Measurements from ENCODE around the gene SPAG17. TPM values are rescaled to one million over a fixed set of nuclear protein-coding genes. Genes with fewer than 3 reads are reported as not detected.

Gene SPAG17
- total RNA-seq, 2 donors from 2014 or later = 2.2 TPM; not detected in 1

DNA sequence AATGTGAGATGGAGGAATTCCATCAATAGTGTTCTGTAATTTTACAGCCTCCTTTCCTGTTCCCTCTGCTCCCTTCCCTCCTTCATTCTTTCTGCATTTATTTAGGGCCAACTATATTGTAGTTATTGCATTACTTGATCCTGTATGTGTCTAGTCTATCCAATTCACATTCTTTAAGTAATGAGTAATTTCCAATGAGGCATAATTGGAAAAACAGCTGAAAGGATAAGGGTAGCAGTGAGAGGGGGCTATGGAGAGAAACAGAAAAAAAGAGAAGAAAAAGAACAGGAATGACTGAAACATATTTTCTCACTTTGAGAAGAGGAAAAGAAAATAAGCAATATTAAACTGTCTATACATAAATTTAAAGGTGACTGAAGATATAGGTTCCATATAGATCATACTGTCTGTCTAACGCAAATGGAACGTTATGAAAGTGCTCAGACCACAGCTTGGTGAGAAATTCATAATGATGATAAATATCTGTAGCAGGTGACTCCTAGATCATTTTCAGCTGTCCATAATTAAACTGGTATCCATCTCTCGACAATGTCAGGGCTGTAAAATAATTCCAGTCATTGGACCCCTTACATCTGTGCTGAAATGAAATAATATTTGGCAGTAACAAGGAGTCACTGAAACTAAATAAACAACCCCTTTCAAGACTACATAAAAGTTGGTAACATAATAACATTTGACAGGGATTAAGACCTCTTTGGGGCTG is 61.8 kb downstream of the SPAG17 start:
- no peak for ATAC-seq
- DNase-seq (ENCODE audit: low spot score) = no peak
- Mint-ChIP-seq H3K9me3 (peaks cover 2% of the 10 kb centered on the region), H3K27me3 (peaks cover 0 to 7% of the 10 kb centered on the region in 2 donors), H3K4me1 (ENCODE audit: low read depth in 2 of 2) (no peaks in the 10 kb centered on the region), H3K4me3 (no peak overlapping the region), H3K36me3 (no peaks in the 10 kb centered on the region), H3K27ac (no peak overlapping the region)

GRCh38 chr1:118122234-118123004 is 62.6 kb downstream of the SPAG17 start:
- Mint-ChIP-seq H3K4me1 (ENCODE audit: low read depth in 2 of 2) (no peaks in the 10 kb centered on the region), H3K36me3 (no peaks in the 10 kb centered on the region), H3K9me3 (peaks cover 2% of the 10 kb centered on the region), H3K4me3 (no peak overlapping the region), H3K27ac (no peak overlapping the region), H3K27me3 (peaks cover 0 to 7% of the 10 kb centered on the region in 2 donors)
- ATAC-seq (no peak), DNase-seq (ENCODE audit: low spot score) (no peak)

GRCh38 chr1:118118873-118119463 is 66.1 kb downstream of the SPAG17 start:
- no peak overlapping the region for H3K27ac Mint-ChIP-seq
- H3K36me3 Mint-ChIP-seq = no peaks in the 10 kb centered on the region
- no peaks in the 10 kb centered on the region for H3K27me3 Mint-ChIP-seq
- no peak for ATAC-seq
- no peaks in the 10 kb centered on the region for H3K4me1 Mint-ChIP-seq (ENCODE audit: low read depth in 2 of 2)
- DNase-seq (ENCODE audit: low spot score) = no peak
- H3K9me3 Mint-ChIP-seq = peaks cover 2% of the 10 kb centered on the region
- no peak overlapping the region for H3K4me3 Mint-ChIP-seq

- peaks cover 2% of the 10 kb centered on the region for H3K9me3 Mint-ChIP-seq
- no peaks in the 10 kb centered on the region for H3K4me1 Mint-ChIP-seq (ENCODE audit: low read depth in 2 of 2)
- no peak overlapping the region for H3K27ac Mint-ChIP-seq
- ATAC-seq (no peak), DNase-seq (ENCODE audit: low spot score) (no peak)
- H3K36me3 Mint-ChIP-seq = no peaks in the 10 kb centered on the region
- H3K27me3 Mint-ChIP-seq = no peaks in the 10 kb centered on the region
- no peak overlapping the region for H3K4me3 Mint-ChIP-seq
These were observed 66.6 kb downstream of the SPAG17 start for GRCh38 chr1:118118469-118118868.

DNA sequence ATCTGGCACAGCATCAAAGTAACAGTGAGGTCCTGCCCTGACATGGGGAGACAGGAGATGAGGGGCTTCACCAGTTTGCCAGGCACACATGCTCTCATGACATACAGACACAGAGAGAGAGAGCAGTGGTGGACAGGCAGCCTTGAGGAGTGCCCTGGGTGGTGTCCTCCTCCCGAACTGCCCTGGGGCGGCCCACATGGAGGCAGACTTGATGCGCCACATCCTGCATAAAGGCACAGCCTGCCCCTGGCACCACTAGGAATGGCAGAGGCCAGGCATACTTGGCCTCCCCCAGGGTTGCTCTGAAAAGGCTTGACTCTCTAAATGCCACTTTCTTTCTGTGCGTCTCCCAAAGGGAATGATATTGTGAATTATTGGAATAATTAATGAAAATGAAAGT is 67.5 kb downstream of the SPAG17 start:
- Mint-ChIP-seq H3K4me1 (ENCODE audit: low read depth in 2 of 2) (no peaks in the 10 kb centered on the region), H3K9me3 (peaks cover under 1% of the 10 kb centered on the region), H3K36me3 (no peaks in the 10 kb centered on the region), H3K27ac (no peak overlapping the region), H3K4me3 (no peak overlapping the region), H3K27me3 (no peaks in the 10 kb centered on the region)
- DNase-seq (ENCODE audit: low spot score) = no peak
- no peak for ATAC-seq

GRCh38 chr1:118116909-118117308 is 68.1 kb downstream of the SPAG17 start:
- no peak overlapping the region for H3K4me3 Mint-ChIP-seq
- H3K27ac Mint-ChIP-seq = no peak overlapping the region
- no peaks in the 10 kb centered on the region for H3K4me1 Mint-ChIP-seq (ENCODE audit: low read depth in 2 of 2)
- no peaks in the 10 kb centered on the region for H3K36me3 Mint-ChIP-seq
- H3K9me3 Mint-ChIP-seq = no peaks in the 10 kb centered on the region
- no peak for DNase-seq (ENCODE audit: low spot score)
- ATAC-seq = no peak
- H3K27me3 Mint-ChIP-seq = no peaks in the 10 kb centered on the region

DNA sequence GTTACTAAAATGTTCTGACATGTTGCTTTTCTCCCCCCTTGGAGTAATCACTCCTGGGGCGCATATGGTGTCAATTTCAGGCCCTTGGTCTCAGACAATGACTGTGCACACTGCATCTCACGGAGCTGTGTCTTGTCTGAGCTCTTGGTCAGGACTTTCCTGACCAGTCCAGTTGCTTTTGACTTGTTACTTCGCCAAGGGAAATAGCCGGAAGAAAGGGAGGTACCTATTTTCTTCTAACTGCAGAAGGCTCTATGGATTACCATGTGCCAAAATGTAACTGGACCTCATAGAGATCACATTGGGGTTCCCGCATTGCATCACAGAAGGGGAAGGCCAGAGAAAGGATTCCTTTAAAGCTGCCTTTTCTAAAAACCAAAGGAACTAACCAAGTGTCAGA is 68.6 kb downstream of the SPAG17 start:
- no peak for ATAC-seq

GRCh38 chr1:118115567-118116295 is 69.3 kb downstream of the SPAG17 start:
- ATAC-seq (no peak), DNase-seq (ENCODE audit: low spot score) (no peak)
- Mint-ChIP-seq H3K27me3 (no peaks in the 10 kb centered on the region), H3K36me3 (no peaks in the 10 kb centered on the region), H3K27ac (no peak overlapping the region), H3K9me3 (no peaks in the 10 kb centered on the region), H3K4me3 (no peak overlapping the region), H3K4me1 (ENCODE audit: low read depth in 2 of 2) (no peaks in the 10 kb centered on the region)

More for the DNA sequence above, 68.6 kb downstream of the SPAG17 start:
- DNase-seq (ENCODE audit: low spot score) = no peak
- no peaks in the 10 kb centered on the region for H3K27me3 Mint-ChIP-seq
- H3K36me3 Mint-ChIP-seq = no peaks in the 10 kb centered on the region
- no peaks in the 10 kb centered on the region for H3K4me1 Mint-ChIP-seq (ENCODE audit: low read depth in 2 of 2)
- H3K4me3 Mint-ChIP-seq = no peak overlapping the region
- H3K9me3 Mint-ChIP-seq = no peaks in the 10 kb centered on the region
- no peak overlapping the region for H3K27ac Mint-ChIP-seq

DNA sequence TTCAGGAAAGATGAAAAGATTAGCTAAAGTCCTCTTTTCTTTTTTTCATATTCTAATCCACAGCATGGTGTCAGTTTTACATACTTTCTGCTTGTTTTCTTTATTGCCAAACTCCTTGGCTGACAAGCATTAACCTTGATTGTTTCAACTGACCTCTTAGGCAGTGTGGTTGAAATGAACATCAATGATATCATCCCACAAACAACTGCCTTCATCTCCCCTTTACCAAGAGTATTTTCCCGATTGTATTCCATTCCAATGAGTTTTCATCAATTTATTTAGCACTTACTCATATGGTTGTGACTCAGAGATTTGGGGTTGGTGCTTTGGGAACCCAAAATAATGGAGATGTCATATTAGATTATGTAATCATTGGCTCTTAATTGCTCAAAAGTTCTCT is 71.8 kb downstream of the SPAG17 start:
- H3K36me3 Mint-ChIP-seq = no peaks in the 10 kb centered on the region
- DNase-seq (ENCODE audit: low spot score) = no peak
- no peaks in the 10 kb centered on the region for H3K9me3 Mint-ChIP-seq
- no peak for ATAC-seq
- no peak overlapping the region for H3K4me3 Mint-ChIP-seq
- no peak overlapping the region for H3K27ac Mint-ChIP-seq
- H3K27me3 Mint-ChIP-seq = no peaks in the 10 kb centered on the region
- no peaks in the 10 kb centered on the region for H3K4me1 Mint-ChIP-seq (ENCODE audit: low read depth in 2 of 2)

- no peaks in the 10 kb centered on the region for H3K36me3 Mint-ChIP-seq
- DNase-seq (ENCODE audit: low spot score) (no peak), ATAC-seq (no peak)
- H3K27me3 Mint-ChIP-seq = no peaks in the 10 kb centered on the region
- no peak overlapping the region for H3K27ac Mint-ChIP-seq
- no peaks in the 10 kb centered on the region for H3K4me1 Mint-ChIP-seq (ENCODE audit: low read depth in 2 of 2)
- no peak overlapping the region for H3K4me3 Mint-ChIP-seq
- H3K9me3 Mint-ChIP-seq = no peaks in the 10 kb centered on the region
These were observed 74.4 kb downstream of the SPAG17 start for GRCh38 chr1:118110580-118110979.

DNA sequence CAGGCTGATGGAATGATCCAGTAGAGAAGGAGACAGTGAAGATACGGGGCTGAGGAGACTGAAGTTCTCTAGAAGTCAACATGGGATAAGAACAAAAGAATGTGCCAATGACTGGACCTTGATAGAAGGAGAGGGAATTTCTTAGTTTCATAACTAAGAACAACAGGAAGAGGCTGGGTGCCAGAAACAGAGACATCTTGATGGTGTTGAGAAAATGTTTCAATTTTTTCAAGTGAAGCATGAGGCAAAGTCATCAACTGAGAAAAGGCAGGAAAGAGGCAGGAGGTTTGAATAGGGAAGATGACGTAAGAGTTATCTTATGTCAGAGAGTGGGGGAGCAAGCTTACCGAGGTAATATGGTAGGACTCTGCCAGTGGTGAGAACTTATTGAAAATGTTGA is 80.1 kb downstream of the SPAG17 start:
- no peak overlapping the region for H3K27ac Mint-ChIP-seq
- DNase-seq (ENCODE audit: low spot score) = no peak
- no peaks in the 10 kb centered on the region for H3K4me1 Mint-ChIP-seq (ENCODE audit: low read depth in 2 of 2)
- H3K9me3 Mint-ChIP-seq = no peaks in the 10 kb centered on the region
- no peak overlapping the region for H3K4me3 Mint-ChIP-seq
- no peak for ATAC-seq
- H3K27me3 Mint-ChIP-seq = no peaks in the 10 kb centered on the region
- H3K36me3 Mint-ChIP-seq = no peaks in the 10 kb centered on the region

DNA sequence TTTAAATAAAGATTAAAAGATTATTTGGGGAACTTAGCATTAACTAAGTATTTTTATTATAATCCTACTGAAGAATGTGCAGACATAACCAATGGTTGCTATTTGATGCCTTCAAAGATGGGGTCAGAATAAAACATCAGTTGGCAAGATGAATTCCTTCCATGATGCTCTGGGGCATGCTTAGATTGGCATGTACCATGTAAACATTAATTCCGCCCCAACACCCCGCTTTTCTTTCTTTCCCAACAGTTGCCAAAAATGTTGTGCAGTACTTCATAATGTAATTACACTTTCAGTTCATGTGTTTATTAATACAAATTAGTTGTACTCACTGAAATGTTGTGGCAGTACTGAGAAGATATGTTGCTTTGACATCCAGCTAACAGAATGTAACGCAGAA is 82.6 kb downstream of the SPAG17 start:
- H3K27ac Mint-ChIP-seq = no peak overlapping the region
- no peak for DNase-seq (ENCODE audit: low spot score)
- H3K36me3 Mint-ChIP-seq = no peaks in the 10 kb centered on the region
- ATAC-seq = no peak
- no peaks in the 10 kb centered on the region for H3K27me3 Mint-ChIP-seq
- H3K9me3 Mint-ChIP-seq = peaks cover 2% of the 10 kb centered on the region
- H3K4me1 Mint-ChIP-seq (ENCODE audit: low read depth in 2 of 2) = no peaks in the 10 kb centered on the region
- H3K4me3 Mint-ChIP-seq = no peak overlapping the region

DNA sequence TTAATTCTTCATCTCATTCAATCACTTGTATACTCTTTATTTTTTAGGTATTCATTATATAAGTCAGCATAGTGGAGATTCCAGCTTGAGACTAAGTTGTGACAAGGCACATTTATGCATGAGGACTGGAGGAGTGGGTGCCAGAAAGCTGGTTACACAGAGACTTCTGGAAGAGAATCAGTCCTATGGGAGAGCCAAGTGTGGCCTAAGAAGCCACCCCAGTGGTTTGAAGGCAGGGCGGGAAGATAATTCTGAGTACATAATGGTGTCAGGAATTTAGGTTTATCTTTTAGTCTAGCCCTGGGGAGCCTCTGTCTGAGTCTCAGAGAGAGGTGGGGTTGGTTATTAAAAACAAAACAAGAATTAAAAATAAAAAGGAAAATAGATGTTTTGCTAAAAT is 83.0 kb downstream of the SPAG17 start:
- no peak for DNase-seq (ENCODE audit: low spot score)
- Mint-ChIP-seq H3K27me3 (no peaks in the 10 kb centered on the region), H3K4me1 (ENCODE audit: low read depth in 2 of 2) (no peaks in the 10 kb centered on the region), H3K4me3 (no peak overlapping the region), H3K27ac (no peak overlapping the region), H3K9me3 (peaks cover 3% of the 10 kb centered on the region), H3K36me3 (no peaks in the 10 kb centered on the region)
- no peak for ATAC-seq

- no peak overlapping the region for H3K27ac Mint-ChIP-seq
- no peaks in the 10 kb centered on the region for H3K4me1 Mint-ChIP-seq (ENCODE audit: low read depth in 2 of 2)
- ATAC-seq (no peak), DNase-seq (ENCODE audit: low spot score) (no peak)
- H3K4me3 Mint-ChIP-seq = no peak overlapping the region
- no peaks in the 10 kb centered on the region for H3K27me3 Mint-ChIP-seq
- H3K36me3 Mint-ChIP-seq = no peaks in the 10 kb centered on the region
- peaks cover 3% of the 10 kb centered on the region for H3K9me3 Mint-ChIP-seq
These were observed 83.5 kb downstream of the SPAG17 start for GRCh38 chr1:118101515-118101844.

Measured in natural killer cell treated with Interleukin-12 subunit alpha and Interleukin-12 subunit beta and Interleukin-15 and Interleukin-18, amount 100 ng/mL, for 72 hours (primary cell).